WI38 (cell line): ENCODE data around the gene LELP1.
"Not testable (repeated sequence)": the region's sequence is repeated elsewhere in the genome, so short reads cannot be mapped to it uniquely, and the experiment has no call there.

Source experiments
- H3K4me3 ChIP-seq: 2 replicates; pipeline ENCODE4 v1.5.1; 2011; ENCODE audit warnings: low read depth, mild to moderate bottlenecking, control low read depth, low read length
- TF ChIP-seq, protein P1 (sequence below): IDR thresholded peaks from 2 replicates; pipeline ENCODE4 v1.5.1; 2012; ENCODE audit warnings: low read depth, mild to moderate bottlenecking, control low read depth, low read length

LELP1 gene

DNA sequence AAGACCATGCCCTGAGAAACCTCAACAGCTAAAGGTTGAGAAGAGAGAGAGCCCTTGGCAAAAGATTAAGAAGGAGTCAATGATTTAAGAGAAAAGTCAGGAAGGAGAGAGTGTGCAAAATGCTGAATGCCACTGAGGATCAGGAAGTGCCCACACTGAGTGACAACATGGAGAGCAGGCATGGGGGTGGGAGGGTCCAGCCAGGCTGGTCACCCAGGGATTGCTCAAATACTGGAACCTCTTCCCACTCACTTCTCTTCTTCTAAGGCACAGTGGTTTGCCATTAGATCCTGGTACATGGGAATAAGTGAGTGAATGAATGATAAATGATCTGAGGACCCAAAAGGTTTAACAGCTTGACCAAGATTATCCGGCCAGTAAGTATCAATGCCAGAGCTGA lies 25.3 kb downstream of the LELP1 start:
- TF ChIP-seq, protein P1, sequence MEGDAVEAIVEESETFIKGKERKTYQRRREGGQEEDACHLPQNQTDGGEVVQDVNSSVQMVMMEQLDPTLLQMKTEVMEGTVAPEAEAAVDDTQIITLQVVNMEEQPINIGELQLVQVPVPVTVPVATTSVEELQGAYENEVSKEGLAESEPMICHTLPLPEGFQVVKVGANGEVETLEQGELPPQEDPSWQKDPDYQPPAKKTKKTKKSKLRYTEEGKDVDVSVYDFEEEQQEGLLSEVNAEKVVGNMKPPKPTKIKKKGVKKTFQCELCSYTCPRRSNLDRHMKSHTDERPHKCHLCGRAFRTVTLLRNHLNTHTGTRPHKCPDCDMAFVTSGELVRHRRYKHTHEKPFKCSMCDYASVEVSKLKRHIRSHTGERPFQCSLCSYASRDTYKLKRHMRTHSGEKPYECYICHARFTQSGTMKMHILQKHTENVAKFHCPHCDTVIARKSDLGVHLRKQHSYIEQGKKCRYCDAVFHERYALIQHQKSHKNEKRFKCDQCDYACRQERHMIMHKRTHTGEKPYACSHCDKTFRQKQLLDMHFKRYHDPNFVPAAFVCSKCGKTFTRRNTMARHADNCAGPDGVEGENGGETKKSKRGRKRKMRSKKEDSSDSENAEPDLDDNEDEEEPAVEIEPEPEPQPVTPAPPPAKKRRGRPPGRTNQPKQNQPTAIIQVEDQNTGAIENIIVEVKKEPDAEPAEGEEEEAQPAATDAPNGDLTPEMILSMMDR, result no peak
- no peak overlapping the region for H3K4me3 ChIP-seq

GRCh38 chr1:153229076-153229829 lies 26.0 kb downstream of the LELP1 start:
- TF ChIP-seq, protein P1, result peak; percentile 52
- not testable (repeated sequence) for H3K4me3 ChIP-seq

- TF ChIP-seq, protein P1, result no peak
- H3K4me3 ChIP-seq, result no peak overlapping the region
These were observed 28.1 kb downstream of the LELP1 start for GRCh38 chr1:153231363-153231762.

- H3K4me3 ChIP-seq, result no peak overlapping the region
- TF ChIP-seq, protein P1, result no peak
These were observed 28.6 kb downstream of the LELP1 start for GRCh38 chr1:153231785-153232184.

GRCh38 chr1:153232553-153232952 lies 29.3 kb downstream of the LELP1 start:
- TF ChIP-seq, protein P1, result no peak
- H3K4me3 ChIP-seq, result no peak overlapping the region

GRCh38 chr1:153233448-153233847 lies 30.2 kb downstream of the LELP1 start:
- no peak overlapping the region for H3K4me3 ChIP-seq
- TF ChIP-seq, protein P1, result no peak

DNA sequence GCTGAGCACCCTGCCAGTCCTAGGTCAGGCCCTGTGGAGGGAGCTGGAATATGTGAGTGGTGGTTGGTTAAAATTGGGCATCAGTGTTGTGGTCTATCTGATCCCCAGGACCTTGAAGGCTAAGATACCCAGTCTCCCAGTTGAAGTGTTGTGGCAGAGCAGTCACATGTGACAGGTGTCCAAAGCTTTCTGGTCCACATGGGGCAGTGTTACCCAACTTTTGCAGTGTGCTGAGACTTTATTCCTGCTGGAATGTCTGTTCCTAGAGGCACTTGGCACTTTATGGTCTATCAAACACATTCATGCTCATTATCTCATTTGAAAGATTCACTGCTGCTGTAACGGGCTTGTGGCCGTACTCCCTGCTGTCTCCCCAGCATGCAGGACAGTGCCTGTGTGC lies 35.3 kb downstream of the LELP1 start:
- H3K4me3 ChIP-seq, result no peak overlapping the region
- TF ChIP-seq, protein P1, result no peak
